GM18858 (cell line): ENCODE results near the gene SLC25A4.

Experiments used
- ATAC-seq: cut with Tn5 transposase; IDR thresholded peaks from one replicate; pipeline ENCODE4 v1.9.1; 2021; ENCODE audit not compliant: unreplicated experiment

The SLC25A4 gene

GRCh38 chr4:185119927-185120630 is 23.0 kb upstream of the SLC25A4 start:
- no peak for ATAC-seq

- ATAC-seq = no peak
Observed at GRCh38 chr4:185120631-185120946, 22.5 kb upstream of the SLC25A4 start.

- peak; percentile 53 for ATAC-seq
Observed at GRCh38 chr4:185122681-185123345, 20.3 kb upstream of the SLC25A4 start.

- no peak for ATAC-seq
Observed at GRCh38 chr4:185124006-185124405, 19.1 kb upstream of the SLC25A4 start.

- ATAC-seq = no peak
Observed at GRCh38 chr4:185127021-185127925, 15.8 kb upstream of the SLC25A4 start.

- peak; percentile 38 for ATAC-seq
Observed at GRCh38 chr4:185128272-185129119, 14.6 kb upstream of the SLC25A4 start.

- ATAC-seq = peak; percentile 81
Observed at GRCh38 chr4:185134307-185134869, 8.7 kb upstream of the SLC25A4 start.

GRCh38 chr4:185137233-185137925 is 5.7 kb upstream of the SLC25A4 start:
- ATAC-seq = no peak

- ATAC-seq = no peak
Observed at GRCh38 chr4:185138161-185138560, 4.9 kb upstream of the SLC25A4 start.

- no peak for ATAC-seq
Observed at GRCh38 chr4:185139736-185140135, 3.3 kb upstream of the SLC25A4 start.

- no peak for ATAC-seq
Observed at GRCh38 chr4:185141777-185142176, 1.3 kb upstream of the SLC25A4 start.

GRCh38 chr4:185142564-185142911 is 528 bp upstream of the SLC25A4 start:
- no peak for ATAC-seq

GRCh38 chr4:185143601-185143969 is 519 bp downstream of the SLC25A4 start:
- peak; percentile 9 for ATAC-seq

GRCh38 chr4:185144601-185145240 is 1.7 kb downstream of the SLC25A4 start:
- ATAC-seq = no peak

GRCh38 chr4:185145572-185145971 is 2.5 kb downstream of the SLC25A4 start:
- ATAC-seq = no peak

- ATAC-seq = no peak
Observed at GRCh38 chr4:185149392-185149791, 6.3 kb downstream of the SLC25A4 start.

GRCh38 chr4:185151296-185151695 is 8.2 kb downstream of the SLC25A4 start:
- no peak for ATAC-seq

GRCh38 chr4:185165605-185166063 is 22.6 kb downstream of the SLC25A4 start:
- ATAC-seq = peak; percentile 96

- ATAC-seq = no peak
Observed at GRCh38 chr4:185167234-185167633, 24.2 kb downstream of the SLC25A4 start.
